ENCODE measurements around the gene THBD.

DNA sequence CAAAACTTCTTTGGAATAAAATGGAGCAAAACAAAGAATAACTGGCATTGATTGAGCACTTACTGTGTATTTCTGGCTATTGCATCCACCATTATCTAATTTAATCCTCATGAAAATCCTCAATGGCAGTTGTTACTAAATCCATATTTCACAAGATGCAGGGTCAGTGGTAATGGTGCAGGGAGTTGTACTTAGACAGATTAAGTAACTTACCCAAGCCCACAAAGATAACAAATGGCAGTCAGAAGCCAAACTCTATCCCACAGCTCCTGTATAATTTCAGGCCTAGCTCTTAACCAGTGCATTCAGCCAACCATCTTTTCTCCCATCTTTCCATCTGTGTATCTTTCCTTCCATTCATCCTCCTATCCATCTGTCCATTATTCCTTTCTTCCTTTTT is 43.7 kb downstream of the THBD start:
- no peak for TF ChIP-seq NR2C2 (CRISPR knock-in tag; IDR thresholded peaks at IDR 0.05)
- TF ChIP-seq NR2C2 (tag; IDR thresholded peaks at IDR 0.05), result no peak
- TF ChIP-seq CREB5 (CRISPR knock-in tag; IDR thresholded peaks at IDR 0.05), result no peak
- TF ChIP-seq ZNF408 (CRISPR knock-in tag; IDR thresholded peaks at IDR 0.05; ENCODE audit: low read depth), result no peak
- no peak for TF ChIP-seq RAD21 (CRISPR knock-in tag; conservative IDR thresholded peaks at IDR 0.05 in 1 of 2, IDR thresholded peaks at IDR 0.05 in 1 of 2)
- no peak for TF ChIP-seq FOXJ3 (CRISPR knock-in tag; IDR thresholded peaks at IDR 0.05)
- TF ChIP-seq EZH2 (IDR thresholded peaks at IDR 0.05; ENCODE audit: borderline replicate concordance, low read depth, low read length), result no peak
- TF ChIP-seq, protein P1, sequence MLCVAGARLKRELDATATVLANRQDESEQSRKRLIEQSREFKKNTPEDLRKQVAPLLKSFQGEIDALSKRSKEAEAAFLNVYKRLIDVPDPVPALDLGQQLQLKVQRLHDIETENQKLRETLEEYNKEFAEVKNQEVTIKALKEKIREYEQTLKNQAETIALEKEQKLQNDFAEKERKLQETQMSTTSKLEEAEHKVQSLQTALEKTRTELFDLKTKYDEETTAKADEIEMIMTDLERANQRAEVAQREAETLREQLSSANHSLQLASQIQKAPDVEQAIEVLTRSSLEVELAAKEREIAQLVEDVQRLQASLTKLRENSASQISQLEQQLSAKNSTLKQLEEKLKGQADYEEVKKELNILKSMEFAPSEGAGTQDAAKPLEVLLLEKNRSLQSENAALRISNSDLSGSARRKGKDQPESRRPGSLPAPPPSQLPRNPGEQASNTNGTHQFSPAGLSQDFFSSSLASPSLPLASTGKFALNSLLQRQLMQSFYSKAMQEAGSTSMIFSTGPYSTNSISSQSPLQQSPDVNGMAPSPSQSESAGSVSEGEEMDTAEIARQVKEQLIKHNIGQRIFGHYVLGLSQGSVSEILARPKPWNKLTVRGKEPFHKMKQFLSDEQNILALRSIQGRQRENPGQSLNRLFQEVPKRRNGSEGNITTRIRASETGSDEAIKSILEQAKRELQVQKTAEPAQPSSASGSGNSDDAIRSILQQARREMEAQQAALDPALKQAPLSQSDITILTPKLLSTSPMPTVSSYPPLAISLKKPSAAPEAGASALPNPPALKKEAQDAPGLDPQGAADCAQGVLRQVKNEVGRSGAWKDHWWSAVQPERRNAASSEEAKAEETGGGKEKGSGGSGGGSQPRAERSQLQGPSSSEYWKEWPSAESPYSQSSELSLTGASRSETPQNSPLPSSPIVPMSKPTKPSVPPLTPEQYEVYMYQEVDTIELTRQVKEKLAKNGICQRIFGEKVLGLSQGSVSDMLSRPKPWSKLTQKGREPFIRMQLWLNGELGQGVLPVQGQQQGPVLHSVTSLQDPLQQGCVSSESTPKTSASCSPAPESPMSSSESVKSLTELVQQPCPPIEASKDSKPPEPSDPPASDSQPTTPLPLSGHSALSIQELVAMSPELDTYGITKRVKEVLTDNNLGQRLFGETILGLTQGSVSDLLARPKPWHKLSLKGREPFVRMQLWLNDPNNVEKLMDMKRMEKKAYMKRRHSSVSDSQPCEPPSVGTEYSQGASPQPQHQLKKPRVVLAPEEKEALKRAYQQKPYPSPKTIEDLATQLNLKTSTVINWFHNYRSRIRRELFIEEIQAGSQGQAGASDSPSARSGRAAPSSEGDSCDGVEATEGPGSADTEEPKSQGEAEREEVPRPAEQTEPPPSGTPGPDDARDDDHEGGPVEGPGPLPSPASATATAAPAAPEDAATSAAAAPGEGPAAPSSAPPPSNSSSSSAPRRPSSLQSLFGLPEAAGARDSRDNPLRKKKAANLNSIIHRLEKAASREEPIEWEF (CRISPR knock-in tag; IDR thresholded peaks at IDR 0.05), result no peak
- no peak for TF ChIP-seq ZNF584 (CRISPR knock-in tag; IDR thresholded peaks at IDR 0.05; ENCODE audit: low read depth)
- TF ChIP-seq CTCF (IDR thresholded peaks at IDR 0.05 in 2 of 3, conservative IDR thresholded peaks at IDR 0.05 in 1 of 3; ENCODE audit: insufficient read depth in 2 of 3, low read depth in 1 of 3, low read length in 3 of 3), result no peak
- TF ChIP-seq GTF2F1 (IDR thresholded peaks at IDR 0.05; ENCODE audit: low read depth, low read length), result no peak
- no peak for TF ChIP-seq REST (IDR thresholded peaks at IDR 0.05; ENCODE audit: borderline replicate concordance)
- no peak for TF ChIP-seq REST (CRISPR knock-in tag; IDR thresholded peaks at IDR 0.05; ENCODE audit: low read depth)
- TF ChIP-seq MAFG (tag; conservative IDR thresholded peaks at IDR 0.05), result no peak
- no peak for TF ChIP-seq TAF1 (IDR thresholded peaks at IDR 0.05; ENCODE audit: control insufficient read depth, extremely low read depth, insufficient read depth, low read length, severe bottlenecking)
- TF ChIP-seq EP300 (IDR thresholded peaks at IDR 0.05; ENCODE audit: low read length), result no peak
